Measurements from ENCODE around the gene SLC1A6.
"Not testable (repeated sequence)": the region's sequence is repeated elsewhere in the genome, so short reads cannot be mapped to it uniquely, and the experiment has no call there.

The SLC1A6 gene

GRCh38 chr19:14954071-14954655 is 25.5 kb downstream of the SLC1A6 start:
- ATAC-seq, result no peak

- ATAC-seq, result no peak
Observed at GRCh38 chr19:14952767-14953166, 26.9 kb downstream of the SLC1A6 start.

- ATAC-seq, result no peak
Observed at GRCh38 chr19:14950421-14950820, 29.2 kb downstream of the SLC1A6 start.

GRCh38 chr19:14949876-14950275 is 29.8 kb downstream of the SLC1A6 start:
- ATAC-seq, result no peak

GRCh38 chr19:14949413-14949812 is 30.3 kb downstream of the SLC1A6 start:
- ATAC-seq, result not testable (repeated sequence)

GRCh38 chr19:14944456-14944855 is 35.2 kb downstream of the SLC1A6 start:
- no peak for ATAC-seq

- ATAC-seq, result no peak
Observed at GRCh38 chr19:14943601-14944000, 36.1 kb downstream of the SLC1A6 start.

GRCh38 chr19:14941189-14941588 is 38.5 kb downstream of the SLC1A6 start, which contains the start of gene OR7C2:
Gene OR7C2, plus strand, starts transcription at chr19:14941489. Its CDS starts 0 bp downstream, at chr19:14941489.
- ATAC-seq, result no peak

- ATAC-seq, result no peak
Observed at GRCh38 chr19:14940266-14940665, 39.4 kb downstream of the SLC1A6 start.

GRCh38 chr19:14933506-14933905 is 46.2 kb downstream of the SLC1A6 start:
- ATAC-seq, result no peak

- ATAC-seq, result no peak
Observed at GRCh38 chr19:14916848-14917247, 62.8 kb downstream of the SLC1A6 start.

GRCh38 chr19:14915116-14915515 is 64.5 kb downstream of the SLC1A6 start:
- ATAC-seq, result no peak

- ATAC-seq, result no peak
Observed at GRCh38 chr19:14906711-14907110, 73.0 kb downstream of the SLC1A6 start.

GRCh38 chr19:14901675-14902260 is 77.9 kb downstream of the SLC1A6 start:
- no peak for ATAC-seq
